Measurements from ENCODE around the gene MINDY4.

MINDY4 gene

GRCh38 chr7:30845426-30846135 lies 74.4 kb downstream of the MINDY4 start:
- no peak for TF ChIP-seq CREB1 (IDR thresholded peaks at IDR 0.05; ENCODE audit: low read depth)
- no peak for TF ChIP-seq EP300 (IDR thresholded peaks at IDR 0.05; ENCODE audit: borderline replicate concordance)
- no peak for TF ChIP-seq ZBTB7A (IDR thresholded peaks at IDR 0.05; ENCODE audit: low read depth)
- no peak for TF ChIP-seq TEAD4 (IDR thresholded peaks at IDR 0.05)
- no peak for TF ChIP-seq YY1 (IDR thresholded peaks at IDR 0.05; ENCODE audit: low read depth)
- TF ChIP-seq NFIC (IDR thresholded peaks at IDR 0.05), result no peak
- TF ChIP-seq TCF12 (IDR thresholded peaks at IDR 0.05; ENCODE audit: low read depth), result no peak
- TF ChIP-seq, protein P1, sequence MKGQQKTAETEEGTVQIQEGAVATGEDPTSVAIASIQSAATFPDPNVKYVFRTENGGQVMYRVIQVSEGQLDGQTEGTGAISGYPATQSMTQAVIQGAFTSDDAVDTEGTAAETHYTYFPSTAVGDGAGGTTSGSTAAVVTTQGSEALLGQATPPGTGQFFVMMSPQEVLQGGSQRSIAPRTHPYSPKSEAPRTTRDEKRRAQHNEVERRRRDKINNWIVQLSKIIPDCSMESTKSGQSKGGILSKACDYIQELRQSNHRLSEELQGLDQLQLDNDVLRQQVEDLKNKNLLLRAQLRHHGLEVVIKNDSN (IDR thresholded peaks at IDR 0.05), result no peak
- no peak for TF ChIP-seq TAF1 (IDR thresholded peaks at IDR 0.05; ENCODE audit: low read depth)
- TF ChIP-seq, protein P2, sequence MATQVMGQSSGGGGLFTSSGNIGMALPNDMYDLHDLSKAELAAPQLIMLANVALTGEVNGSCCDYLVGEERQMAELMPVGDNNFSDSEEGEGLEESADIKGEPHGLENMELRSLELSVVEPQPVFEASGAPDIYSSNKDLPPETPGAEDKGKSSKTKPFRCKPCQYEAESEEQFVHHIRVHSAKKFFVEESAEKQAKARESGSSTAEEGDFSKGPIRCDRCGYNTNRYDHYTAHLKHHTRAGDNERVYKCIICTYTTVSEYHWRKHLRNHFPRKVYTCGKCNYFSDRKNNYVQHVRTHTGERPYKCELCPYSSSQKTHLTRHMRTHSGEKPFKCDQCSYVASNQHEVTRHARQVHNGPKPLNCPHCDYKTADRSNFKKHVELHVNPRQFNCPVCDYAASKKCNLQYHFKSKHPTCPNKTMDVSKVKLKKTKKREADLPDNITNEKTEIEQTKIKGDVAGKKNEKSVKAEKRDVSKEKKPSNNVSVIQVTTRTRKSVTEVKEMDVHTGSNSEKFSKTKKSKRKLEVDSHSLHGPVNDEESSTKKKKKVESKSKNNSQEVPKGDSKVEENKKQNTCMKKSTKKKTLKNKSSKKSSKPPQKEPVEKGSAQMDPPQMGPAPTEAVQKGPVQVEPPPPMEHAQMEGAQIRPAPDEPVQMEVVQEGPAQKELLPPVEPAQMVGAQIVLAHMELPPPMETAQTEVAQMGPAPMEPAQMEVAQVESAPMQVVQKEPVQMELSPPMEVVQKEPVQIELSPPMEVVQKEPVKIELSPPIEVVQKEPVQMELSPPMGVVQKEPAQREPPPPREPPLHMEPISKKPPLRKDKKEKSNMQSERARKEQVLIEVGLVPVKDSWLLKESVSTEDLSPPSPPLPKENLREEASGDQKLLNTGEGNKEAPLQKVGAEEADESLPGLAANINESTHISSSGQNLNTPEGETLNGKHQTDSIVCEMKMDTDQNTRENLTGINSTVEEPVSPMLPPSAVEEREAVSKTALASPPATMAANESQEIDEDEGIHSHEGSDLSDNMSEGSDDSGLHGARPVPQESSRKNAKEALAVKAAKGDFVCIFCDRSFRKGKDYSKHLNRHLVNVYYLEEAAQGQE (IDR thresholded peaks at IDR 0.05; ENCODE audit: low read depth), result no peak
- TF ChIP-seq CEBPB (IDR thresholded peaks at IDR 0.05), result no peak
- TF ChIP-seq FOXM1 (IDR thresholded peaks at IDR 0.05; ENCODE audit: borderline replicate concordance, low read depth), result no peak
- TF ChIP-seq, protein P3, sequence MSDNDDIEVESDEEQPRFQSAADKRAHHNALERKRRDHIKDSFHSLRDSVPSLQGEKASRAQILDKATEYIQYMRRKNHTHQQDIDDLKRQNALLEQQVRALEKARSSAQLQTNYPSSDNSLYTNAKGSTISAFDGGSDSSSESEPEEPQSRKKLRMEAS (IDR thresholded peaks at IDR 0.05), result no peak
- TF ChIP-seq RAD21 (IDR thresholded peaks at IDR 0.05; ENCODE audit: low read depth), result no peak
- no peak for TF ChIP-seq EGR1 (IDR thresholded peaks at IDR 0.05)

- TF ChIP-seq TCF12 (IDR thresholded peaks at IDR 0.05; ENCODE audit: low read depth) (no peak), FOXM1 (IDR thresholded peaks at IDR 0.05; ENCODE audit: borderline replicate concordance, low read depth) (no peak), CEBPB (IDR thresholded peaks at IDR 0.05) (no peak), ZBTB7A (IDR thresholded peaks at IDR 0.05; ENCODE audit: low read depth) (no peak), CREB1 (IDR thresholded peaks at IDR 0.05; ENCODE audit: low read depth) (no peak), YY1 (IDR thresholded peaks at IDR 0.05; ENCODE audit: low read depth) (no peak), NFIC (IDR thresholded peaks at IDR 0.05) (no peak), RAD21 (IDR thresholded peaks at IDR 0.05; ENCODE audit: low read depth) (no peak), TEAD4 (IDR thresholded peaks at IDR 0.05) (no peak), EGR1 (IDR thresholded peaks at IDR 0.05) (no peak), TAF1 (IDR thresholded peaks at IDR 0.05; ENCODE audit: low read depth) (no peak)
- TF ChIP-seq, protein P3 (IDR thresholded peaks at IDR 0.05), result no peak
- TF ChIP-seq, protein P2 (IDR thresholded peaks at IDR 0.05; ENCODE audit: low read depth), result no peak
- TF ChIP-seq, protein P1 (IDR thresholded peaks at IDR 0.05), result no peak
Measured at GRCh38 chr7:30846378-30846777, 75.2 kb downstream of the MINDY4 start.

GRCh38 chr7:30848121-30848855 lies 77.1 kb downstream of the MINDY4 start:
- TF ChIP-seq EP300 (IDR thresholded peaks at IDR 0.05; ENCODE audit: borderline replicate concordance) (no peak), TCF12 (IDR thresholded peaks at IDR 0.05; ENCODE audit: low read depth) (no peak)

DNA sequence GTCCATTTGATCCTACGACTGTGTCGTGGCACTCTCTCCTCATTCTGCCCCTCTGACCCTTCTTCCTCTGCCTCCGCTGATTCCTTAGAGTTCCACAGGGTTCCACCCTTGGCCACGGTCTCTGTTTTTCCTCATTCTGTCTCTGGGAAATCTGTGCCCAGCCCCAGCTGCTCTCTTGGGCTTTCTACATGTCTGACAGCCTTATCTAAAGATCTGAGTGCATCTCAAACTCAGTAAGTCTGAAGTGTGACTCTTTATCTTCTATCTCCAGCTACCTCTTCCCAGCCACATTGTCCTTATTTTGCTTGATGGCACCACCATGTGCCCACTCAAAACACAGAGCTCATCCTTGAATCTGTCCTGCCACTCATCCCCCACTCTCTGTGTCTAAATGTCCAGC lies 78.3 kb downstream of the MINDY4 start:
- TF ChIP-seq TEAD4 (IDR thresholded peaks at IDR 0.05) (no peak), TCF12 (IDR thresholded peaks at IDR 0.05; ENCODE audit: low read depth) (no peak), TAF1 (IDR thresholded peaks at IDR 0.05; ENCODE audit: low read depth) (no peak), EGR1 (IDR thresholded peaks at IDR 0.05) (no peak)

DNA sequence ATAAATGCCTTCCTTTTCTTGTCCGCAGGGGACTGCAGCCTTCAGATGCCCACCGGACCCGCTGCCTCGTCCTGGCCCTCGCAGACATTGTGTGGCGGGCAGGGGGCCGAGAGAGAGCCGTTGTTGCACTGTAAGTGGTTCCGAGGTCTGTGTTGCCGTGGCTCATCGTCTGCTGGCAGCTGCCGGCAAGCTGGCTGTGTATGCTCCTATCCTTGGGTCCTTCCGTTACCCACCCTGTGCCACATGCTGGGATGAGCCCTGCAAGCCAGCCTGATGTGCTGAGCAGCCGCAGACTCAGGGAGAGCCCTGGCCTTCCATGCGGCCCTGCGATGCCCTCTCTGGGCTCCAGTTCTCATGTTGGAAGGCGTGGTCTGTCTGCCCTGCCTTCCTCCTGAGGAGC lies 79.2 kb downstream of the MINDY4 start:
- no peak for TF ChIP-seq ZBTB7A (IDR thresholded peaks at IDR 0.05; ENCODE audit: low read depth)
- TF ChIP-seq RAD21 (IDR thresholded peaks at IDR 0.05; ENCODE audit: low read depth), result no peak
- TF ChIP-seq, protein P2 (IDR thresholded peaks at IDR 0.05; ENCODE audit: low read depth), result no peak
- TF ChIP-seq EGR1 (IDR thresholded peaks at IDR 0.05), result no peak
- no peak for TF ChIP-seq FOXM1 (IDR thresholded peaks at IDR 0.05; ENCODE audit: borderline replicate concordance, low read depth)
- TF ChIP-seq, protein P1 (IDR thresholded peaks at IDR 0.05), result no peak
- no peak for TF ChIP-seq TCF12 (IDR thresholded peaks at IDR 0.05; ENCODE audit: low read depth)
- TF ChIP-seq CEBPB (IDR thresholded peaks at IDR 0.05), result no peak
- TF ChIP-seq EP300 (IDR thresholded peaks at IDR 0.05; ENCODE audit: borderline replicate concordance), result no peak
- no peak for TF ChIP-seq TAF1 (IDR thresholded peaks at IDR 0.05; ENCODE audit: low read depth)
